HEK293 (cell line): ENCODE data around the gene ADAM21.

ENCODE experiments used
- PRDM1 ChIP-seq: fragments of 450-650 bp; formaldehyde crosslinking; IDR thresholded peaks from 2 replicates; pipeline ENCODE4; 2016; ENCODE audit warnings: missing biosample characterization, missing genetic modification characterization
- SP3 ChIP-seq: fragments of 450-650 bp; formaldehyde crosslinking; IDR thresholded peaks from 2 replicates; pipeline ENCODE4 v1.5.1; 2016; ENCODE audit warnings: missing biosample characterization, missing genetic modification characterization
- ZBTB1 ChIP-seq: fragments of 450-650 bp; formaldehyde crosslinking; IDR thresholded peaks from 2 replicates; pipeline ENCODE4 v1.5.1; 2016; ENCODE audit warnings: missing biosample characterization, missing genetic modification characterization
- ZFP41 ChIP-seq: fragments of 450-650 bp; formaldehyde crosslinking; IDR thresholded peaks from 2 replicates; pipeline ENCODE4 v1.5.1; 2016; ENCODE audit warnings: missing biosample characterization, missing genetic modification characterization, borderline replicate concordance
- ZNF335 ChIP-seq: fragments of 450-650 bp; formaldehyde crosslinking; conservative IDR thresholded peaks from 2 replicates; pipeline ENCODE4 v1.5.1; 2016; ENCODE audit warnings: missing biosample characterization, missing genetic modification characterization
- ZNF837 ChIP-seq: fragments of 450-650 bp; formaldehyde crosslinking; IDR thresholded peaks from 2 replicates; pipeline ENCODE4 v1.5.1; 2016; ENCODE audit warnings: missing biosample characterization, missing genetic modification characterization
- ZSCAN23 ChIP-seq: fragments of 450-650 bp; formaldehyde crosslinking; IDR thresholded peaks from 2 replicates; pipeline ENCODE4 v1.5.1; 2016; ENCODE audit warnings: missing biosample characterization, missing genetic modification characterization
- TF ChIP-seq, protein P1 (sequence below): fragments of 450-650 bp; formaldehyde crosslinking; IDR thresholded peaks from 2 replicates; pipeline ENCODE4 v1.5.1; 2016; ENCODE audit warnings: missing biosample characterization, missing genetic modification characterization
- TF ChIP-seq, protein P2 (sequence below): fragments of 450-650 bp; formaldehyde crosslinking; IDR thresholded peaks from 2 replicates; pipeline ENCODE4 v1.5.1; 2016; ENCODE audit warnings: missing biosample characterization, missing genetic modification characterization
- TF ChIP-seq, protein P3 (sequence below): fragments of 450-650 bp; formaldehyde crosslinking; IDR thresholded peaks from 2 replicates; pipeline ENCODE4 v1.5.1; 2016; ENCODE audit warnings: missing biosample characterization, missing genetic modification characterization, low read depth
- TF ChIP-seq, protein P4 (sequence below): fragments of 450-650 bp; formaldehyde crosslinking; IDR thresholded peaks from 2 replicates; pipeline ENCODE4 v1.5.1; 2016; ENCODE audit warnings: missing biosample characterization, missing genetic modification characterization
- TF ChIP-seq, protein P5 (sequence below): fragments of 450-650 bp; formaldehyde crosslinking; IDR thresholded peaks from 2 replicates; pipeline ENCODE4 v1.5.1; 2016; ENCODE audit warnings: missing biosample characterization, missing genetic modification characterization, low read depth

DNA sequence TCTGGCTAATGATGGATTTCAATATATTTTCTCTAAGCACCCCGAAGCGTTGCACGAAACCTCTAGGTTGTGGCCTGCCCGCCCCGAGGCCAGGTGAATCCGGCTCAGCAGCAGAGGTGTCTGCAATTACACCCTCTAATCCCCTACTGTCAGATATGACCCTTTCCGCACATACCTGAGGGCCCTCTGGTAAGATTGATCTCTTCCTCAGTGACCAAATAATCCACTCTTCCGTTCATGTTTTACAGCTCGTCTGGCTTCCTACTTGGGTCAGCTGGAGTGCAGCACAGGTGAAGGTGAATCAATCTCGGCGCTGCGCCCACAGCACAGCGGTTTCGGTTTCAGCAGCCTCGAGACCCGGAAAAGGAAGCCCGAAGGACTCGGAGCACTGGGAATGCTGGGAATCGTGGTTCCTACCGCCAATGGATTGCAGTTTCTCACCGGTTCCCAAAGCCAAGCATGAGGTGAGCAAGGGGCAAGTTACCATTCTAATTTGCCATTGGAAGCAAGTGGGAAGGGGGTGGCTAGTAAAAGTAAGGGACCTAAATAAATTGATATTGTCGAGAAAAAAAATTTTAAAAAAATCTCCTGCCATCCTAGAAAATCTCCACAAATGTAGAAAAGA, 35.1 kb upstream of the ADAM21 start, which contains the start of gene SYNJ2BP:
- TF ChIP-seq, protein P1, sequence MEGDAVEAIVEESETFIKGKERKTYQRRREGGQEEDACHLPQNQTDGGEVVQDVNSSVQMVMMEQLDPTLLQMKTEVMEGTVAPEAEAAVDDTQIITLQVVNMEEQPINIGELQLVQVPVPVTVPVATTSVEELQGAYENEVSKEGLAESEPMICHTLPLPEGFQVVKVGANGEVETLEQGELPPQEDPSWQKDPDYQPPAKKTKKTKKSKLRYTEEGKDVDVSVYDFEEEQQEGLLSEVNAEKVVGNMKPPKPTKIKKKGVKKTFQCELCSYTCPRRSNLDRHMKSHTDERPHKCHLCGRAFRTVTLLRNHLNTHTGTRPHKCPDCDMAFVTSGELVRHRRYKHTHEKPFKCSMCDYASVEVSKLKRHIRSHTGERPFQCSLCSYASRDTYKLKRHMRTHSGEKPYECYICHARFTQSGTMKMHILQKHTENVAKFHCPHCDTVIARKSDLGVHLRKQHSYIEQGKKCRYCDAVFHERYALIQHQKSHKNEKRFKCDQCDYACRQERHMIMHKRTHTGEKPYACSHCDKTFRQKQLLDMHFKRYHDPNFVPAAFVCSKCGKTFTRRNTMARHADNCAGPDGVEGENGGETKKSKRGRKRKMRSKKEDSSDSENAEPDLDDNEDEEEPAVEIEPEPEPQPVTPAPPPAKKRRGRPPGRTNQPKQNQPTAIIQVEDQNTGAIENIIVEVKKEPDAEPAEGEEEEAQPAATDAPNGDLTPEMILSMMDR (tag by site-specific recombination): no peak
- TF ChIP-seq, protein P2, sequence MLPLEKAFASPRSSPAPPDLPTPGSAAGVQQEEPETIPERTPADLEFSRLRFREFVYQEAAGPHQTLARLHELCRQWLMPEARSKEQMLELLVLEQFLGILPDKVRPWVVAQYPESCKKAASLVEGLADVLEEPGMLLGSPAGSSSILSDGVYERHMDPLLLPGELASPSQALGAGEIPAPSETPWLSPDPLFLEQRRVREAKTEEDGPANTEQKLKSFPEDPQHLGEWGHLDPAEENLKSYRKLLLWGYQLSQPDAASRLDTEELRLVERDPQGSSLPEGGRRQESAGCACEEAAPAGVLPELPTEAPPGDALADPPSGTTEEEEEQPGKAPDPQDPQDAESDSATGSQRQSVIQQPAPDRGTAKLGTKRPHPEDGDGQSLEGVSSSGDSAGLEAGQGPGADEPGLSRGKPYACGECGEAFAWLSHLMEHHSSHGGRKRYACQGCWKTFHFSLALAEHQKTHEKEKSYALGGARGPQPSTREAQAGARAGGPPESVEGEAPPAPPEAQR (tag by site-specific recombination): no peak
- TF ChIP-seq, protein P3, sequence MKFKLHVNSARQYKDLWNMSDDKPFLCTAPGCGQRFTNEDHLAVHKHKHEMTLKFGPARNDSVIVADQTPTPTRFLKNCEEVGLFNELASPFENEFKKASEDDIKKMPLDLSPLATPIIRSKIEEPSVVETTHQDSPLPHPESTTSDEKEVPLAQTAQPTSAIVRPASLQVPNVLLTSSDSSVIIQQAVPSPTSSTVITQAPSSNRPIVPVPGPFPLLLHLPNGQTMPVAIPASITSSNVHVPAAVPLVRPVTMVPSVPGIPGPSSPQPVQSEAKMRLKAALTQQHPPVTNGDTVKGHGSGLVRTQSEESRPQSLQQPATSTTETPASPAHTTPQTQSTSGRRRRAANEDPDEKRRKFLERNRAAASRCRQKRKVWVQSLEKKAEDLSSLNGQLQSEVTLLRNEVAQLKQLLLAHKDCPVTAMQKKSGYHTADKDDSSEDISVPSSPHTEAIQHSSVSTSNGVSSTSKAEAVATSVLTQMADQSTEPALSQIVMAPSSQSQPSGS (tag by site-specific recombination): no peak
- TF ChIP-seq PRDM1 (tag by site-specific recombination) (peak; percentile 64), SP3 (tag by site-specific recombination) (no peak), ZBTB1 (tag by site-specific recombination) (no peak), ZNF837 (no peak), ZFP41 (tag by site-specific recombination) (no peak), ZNF335 (tag by site-specific recombination) (peak; percentile 65), ZSCAN23 (tag by site-specific recombination) (no peak)
- TF ChIP-seq, protein P4, sequence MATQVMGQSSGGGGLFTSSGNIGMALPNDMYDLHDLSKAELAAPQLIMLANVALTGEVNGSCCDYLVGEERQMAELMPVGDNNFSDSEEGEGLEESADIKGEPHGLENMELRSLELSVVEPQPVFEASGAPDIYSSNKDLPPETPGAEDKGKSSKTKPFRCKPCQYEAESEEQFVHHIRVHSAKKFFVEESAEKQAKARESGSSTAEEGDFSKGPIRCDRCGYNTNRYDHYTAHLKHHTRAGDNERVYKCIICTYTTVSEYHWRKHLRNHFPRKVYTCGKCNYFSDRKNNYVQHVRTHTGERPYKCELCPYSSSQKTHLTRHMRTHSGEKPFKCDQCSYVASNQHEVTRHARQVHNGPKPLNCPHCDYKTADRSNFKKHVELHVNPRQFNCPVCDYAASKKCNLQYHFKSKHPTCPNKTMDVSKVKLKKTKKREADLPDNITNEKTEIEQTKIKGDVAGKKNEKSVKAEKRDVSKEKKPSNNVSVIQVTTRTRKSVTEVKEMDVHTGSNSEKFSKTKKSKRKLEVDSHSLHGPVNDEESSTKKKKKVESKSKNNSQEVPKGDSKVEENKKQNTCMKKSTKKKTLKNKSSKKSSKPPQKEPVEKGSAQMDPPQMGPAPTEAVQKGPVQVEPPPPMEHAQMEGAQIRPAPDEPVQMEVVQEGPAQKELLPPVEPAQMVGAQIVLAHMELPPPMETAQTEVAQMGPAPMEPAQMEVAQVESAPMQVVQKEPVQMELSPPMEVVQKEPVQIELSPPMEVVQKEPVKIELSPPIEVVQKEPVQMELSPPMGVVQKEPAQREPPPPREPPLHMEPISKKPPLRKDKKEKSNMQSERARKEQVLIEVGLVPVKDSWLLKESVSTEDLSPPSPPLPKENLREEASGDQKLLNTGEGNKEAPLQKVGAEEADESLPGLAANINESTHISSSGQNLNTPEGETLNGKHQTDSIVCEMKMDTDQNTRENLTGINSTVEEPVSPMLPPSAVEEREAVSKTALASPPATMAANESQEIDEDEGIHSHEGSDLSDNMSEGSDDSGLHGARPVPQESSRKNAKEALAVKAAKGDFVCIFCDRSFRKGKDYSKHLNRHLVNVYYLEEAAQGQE (tag by site-specific recombination): no peak
- TF ChIP-seq, protein P5, sequence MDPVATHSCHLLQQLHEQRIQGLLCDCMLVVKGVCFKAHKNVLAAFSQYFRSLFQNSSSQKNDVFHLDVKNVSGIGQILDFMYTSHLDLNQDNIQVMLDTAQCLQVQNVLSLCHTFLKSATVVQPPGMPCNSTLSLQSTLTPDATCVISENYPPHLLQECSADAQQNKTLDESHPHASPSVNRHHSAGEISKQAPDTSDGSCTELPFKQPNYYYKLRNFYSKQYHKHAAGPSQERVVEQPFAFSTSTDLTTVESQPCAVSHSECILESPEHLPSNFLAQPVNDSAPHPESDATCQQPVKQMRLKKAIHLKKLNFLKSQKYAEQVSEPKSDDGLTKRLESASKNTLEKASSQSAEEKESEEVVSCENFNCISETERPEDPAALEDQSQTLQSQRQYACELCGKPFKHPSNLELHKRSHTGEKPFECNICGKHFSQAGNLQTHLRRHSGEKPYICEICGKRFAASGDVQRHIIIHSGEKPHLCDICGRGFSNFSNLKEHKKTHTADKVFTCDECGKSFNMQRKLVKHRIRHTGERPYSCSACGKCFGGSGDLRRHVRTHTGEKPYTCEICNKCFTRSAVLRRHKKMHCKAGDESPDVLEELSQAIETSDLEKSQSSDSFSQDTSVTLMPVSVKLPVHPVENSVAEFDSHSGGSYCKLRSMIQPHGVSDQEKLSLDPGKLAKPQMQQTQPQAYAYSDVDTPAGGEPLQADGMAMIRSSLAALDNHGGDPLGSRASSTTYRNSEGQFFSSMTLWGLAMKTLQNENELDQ (tag by site-specific recombination): no peak
